ENCODE data around the gene KIF26B.
"Not testable (repeated sequence)": the region's sequence is repeated elsewhere in the genome, so short reads cannot be mapped to it uniquely, and the experiment has no call there.

KIF26B gene

GRCh38 chr1:245332513-245332912 is 177.7 kb downstream of the KIF26B start:
- H3K4me3 ChIP-seq (ENCODE audit: low read depth, low read length), result no peak overlapping the region
- DNase-seq (ENCODE audit: low read depth), result no peak

DNA sequence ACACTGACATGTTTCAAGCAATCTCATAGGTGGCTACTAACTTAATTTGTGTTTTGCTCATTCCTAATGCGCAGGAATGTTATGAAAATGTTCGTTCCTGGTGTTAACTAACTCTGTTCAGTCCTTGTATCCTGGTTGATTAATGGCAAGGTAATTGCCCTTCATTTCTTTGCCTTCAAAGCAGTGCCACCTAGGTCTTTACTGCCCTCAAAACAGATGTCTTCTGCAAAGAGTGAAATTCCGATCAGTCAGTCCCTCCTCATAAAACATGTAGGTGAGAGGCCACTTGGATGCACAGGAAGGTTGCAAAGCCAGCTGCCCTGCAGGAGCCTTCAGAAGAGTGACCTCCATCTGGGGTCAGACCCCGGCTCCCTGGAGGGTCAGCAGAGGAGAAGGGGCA is 179.4 kb downstream of the KIF26B start:
- DNase-seq (ENCODE audit: low read depth), result no peak
- H3K4me3 ChIP-seq (ENCODE audit: low read depth, low read length), result no peak overlapping the region

DNA sequence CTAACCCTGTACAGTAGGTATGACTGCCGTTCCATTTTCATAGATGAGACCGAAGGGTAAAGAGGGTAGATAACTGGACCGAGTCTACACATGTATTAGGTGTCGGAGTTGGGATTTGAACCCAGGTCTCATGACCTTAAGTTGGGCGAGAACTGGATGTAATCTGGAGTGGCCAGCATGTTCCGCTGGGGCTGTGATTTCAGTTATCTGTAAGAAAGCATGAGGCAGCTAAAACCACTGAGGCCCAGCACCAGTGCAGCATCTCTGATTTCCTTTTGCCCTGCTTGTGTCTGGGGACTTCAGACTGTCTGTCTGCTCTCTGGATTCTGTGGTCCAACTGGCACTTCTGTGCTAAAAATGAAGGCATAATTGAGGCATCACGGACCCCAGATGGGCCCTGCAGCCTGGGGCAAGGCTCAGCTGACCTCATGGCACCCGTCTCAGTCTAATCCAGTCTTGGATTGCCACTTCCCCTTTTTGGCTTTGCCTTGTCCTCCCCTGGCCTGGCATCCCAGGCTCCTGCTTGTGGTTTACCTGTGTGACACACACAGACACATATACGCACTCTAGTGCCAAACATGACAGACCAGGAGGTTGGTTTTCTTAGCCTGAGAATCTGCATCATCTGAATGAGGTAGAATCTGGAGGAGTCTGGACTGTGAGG is 180.2 kb downstream of the KIF26B start:
- DNase-seq (ENCODE audit: low read depth), result no peak

DNA sequence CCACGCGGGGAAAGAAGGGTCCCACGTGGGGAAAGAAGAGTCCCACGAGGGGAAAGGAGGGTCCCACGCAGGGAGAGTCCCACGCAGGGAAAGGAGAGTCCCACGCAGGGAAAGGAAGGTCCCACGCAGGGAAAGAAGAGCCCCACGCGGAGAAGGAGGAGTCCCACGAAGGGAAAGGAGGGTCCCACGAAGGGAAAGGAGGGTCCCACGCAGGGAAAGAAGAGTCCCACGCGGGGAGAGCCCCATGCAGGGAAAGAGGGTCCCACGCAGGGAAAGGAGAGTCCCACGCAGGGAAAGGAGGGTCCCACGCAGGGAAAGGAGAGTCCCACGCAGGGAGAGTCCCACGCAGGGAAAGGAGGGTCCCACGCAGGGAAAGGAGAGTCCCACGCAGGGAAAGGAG is 180.9 kb downstream of the KIF26B start:
- DNase-seq (ENCODE audit: low read depth); H3K4me3 ChIP-seq (ENCODE audit: low read depth, low read length): not testable (repeated sequence)

More for the DNA sequence above, 180.2 kb downstream of the KIF26B start:
- no peak overlapping the region for H3K4me3 ChIP-seq (ENCODE audit: low read depth, low read length)

- DNase-seq (ENCODE audit: low read depth), result no peak
- no peak overlapping the region for H3K4me3 ChIP-seq (ENCODE audit: low read depth, low read length)
Observed at GRCh38 chr1:245336149-245336983, 181.6 kb downstream of the KIF26B start.

- not testable (repeated sequence) for H3K4me3 ChIP-seq (ENCODE audit: low read depth, low read length); DNase-seq (ENCODE audit: low read depth)
Observed at GRCh38 chr1:245336984-245337355, 182.2 kb downstream of the KIF26B start.

- DNase-seq (ENCODE audit: low read depth), result no peak
- H3K4me3 ChIP-seq (ENCODE audit: low read depth, low read length), result no peak overlapping the region
Observed at GRCh38 chr1:245337829-245338484, 183.2 kb downstream of the KIF26B start.

DNA sequence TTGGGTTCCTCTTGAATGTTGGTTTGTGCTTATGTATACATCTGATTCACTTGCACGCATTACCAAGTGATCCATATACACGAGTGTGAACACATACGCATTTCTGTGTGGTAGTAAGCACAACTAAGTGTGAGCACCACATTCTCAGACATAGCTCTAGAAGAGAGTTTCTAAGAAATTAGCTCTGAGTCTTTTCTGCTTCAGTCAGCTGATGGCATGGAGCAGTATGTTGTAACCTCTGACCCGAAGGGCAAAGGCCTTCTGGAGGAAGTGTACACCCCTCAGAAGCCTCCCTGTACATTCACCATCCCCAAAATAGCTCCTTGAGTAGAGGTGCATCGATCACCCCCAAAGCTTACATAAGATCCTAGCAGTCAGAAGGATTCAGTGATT is 183.7 kb downstream of the KIF26B start:
- no peak for DNase-seq (ENCODE audit: low read depth)
- H3K4me3 ChIP-seq (ENCODE audit: low read depth, low read length), result no peak overlapping the region

DNA sequence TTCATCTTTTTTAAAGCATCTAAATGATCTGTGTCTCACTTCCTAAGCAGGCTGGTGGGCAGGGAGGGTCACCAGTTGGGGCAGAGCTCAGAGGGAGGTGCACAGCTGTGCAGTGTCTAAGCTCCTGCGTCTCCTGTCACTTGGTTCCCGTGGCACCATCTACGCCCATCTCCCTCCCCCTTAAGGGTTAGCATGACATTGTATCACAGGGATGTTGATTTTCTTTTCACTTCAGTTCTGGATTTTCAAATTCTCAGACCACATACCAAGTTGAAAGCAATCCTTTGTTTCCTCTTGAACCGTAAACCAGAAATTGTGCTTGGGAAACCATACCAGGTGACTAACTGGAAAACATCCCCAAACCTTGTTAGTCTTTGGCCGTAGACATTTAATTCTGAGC is 187.0 kb downstream of the KIF26B start:
- DNase-seq (ENCODE audit: low read depth), result no peak
- no peak overlapping the region for H3K4me3 ChIP-seq (ENCODE audit: low read depth, low read length)

- no peak for DNase-seq (ENCODE audit: low read depth)
- no peak overlapping the region for H3K4me3 ChIP-seq (ENCODE audit: low read depth, low read length)
Observed at GRCh38 chr1:245345191-245345884, 190.6 kb downstream of the KIF26B start.

DNA sequence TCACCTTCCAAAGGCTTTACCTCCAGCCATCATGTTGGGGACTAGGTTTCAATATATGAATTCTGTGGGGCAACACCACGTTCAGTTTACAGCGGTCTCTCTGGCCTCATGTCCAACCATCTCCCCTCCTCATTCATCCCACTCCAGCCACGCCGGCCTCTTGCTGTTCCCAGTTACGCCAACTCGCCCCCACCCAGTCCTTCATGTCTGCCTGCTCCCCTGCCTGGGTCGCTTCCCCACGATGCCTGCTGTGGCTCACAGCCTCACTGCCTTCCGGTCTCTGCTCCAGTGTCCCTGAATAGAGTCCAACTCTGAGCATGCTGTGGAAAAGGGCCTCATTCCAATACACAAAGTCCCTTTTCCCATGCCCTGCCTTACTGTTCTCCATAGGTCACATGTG is 193.8 kb downstream of the KIF26B start:
- no peak for DNase-seq (ENCODE audit: low read depth)
- no peak overlapping the region for H3K4me3 ChIP-seq (ENCODE audit: low read depth, low read length)

GRCh38 chr1:245353411-245353810 is 198.6 kb downstream of the KIF26B start:
- no peak for DNase-seq (ENCODE audit: low read depth)
- H3K4me3 ChIP-seq (ENCODE audit: low read depth, low read length), result no peak overlapping the region

DNA sequence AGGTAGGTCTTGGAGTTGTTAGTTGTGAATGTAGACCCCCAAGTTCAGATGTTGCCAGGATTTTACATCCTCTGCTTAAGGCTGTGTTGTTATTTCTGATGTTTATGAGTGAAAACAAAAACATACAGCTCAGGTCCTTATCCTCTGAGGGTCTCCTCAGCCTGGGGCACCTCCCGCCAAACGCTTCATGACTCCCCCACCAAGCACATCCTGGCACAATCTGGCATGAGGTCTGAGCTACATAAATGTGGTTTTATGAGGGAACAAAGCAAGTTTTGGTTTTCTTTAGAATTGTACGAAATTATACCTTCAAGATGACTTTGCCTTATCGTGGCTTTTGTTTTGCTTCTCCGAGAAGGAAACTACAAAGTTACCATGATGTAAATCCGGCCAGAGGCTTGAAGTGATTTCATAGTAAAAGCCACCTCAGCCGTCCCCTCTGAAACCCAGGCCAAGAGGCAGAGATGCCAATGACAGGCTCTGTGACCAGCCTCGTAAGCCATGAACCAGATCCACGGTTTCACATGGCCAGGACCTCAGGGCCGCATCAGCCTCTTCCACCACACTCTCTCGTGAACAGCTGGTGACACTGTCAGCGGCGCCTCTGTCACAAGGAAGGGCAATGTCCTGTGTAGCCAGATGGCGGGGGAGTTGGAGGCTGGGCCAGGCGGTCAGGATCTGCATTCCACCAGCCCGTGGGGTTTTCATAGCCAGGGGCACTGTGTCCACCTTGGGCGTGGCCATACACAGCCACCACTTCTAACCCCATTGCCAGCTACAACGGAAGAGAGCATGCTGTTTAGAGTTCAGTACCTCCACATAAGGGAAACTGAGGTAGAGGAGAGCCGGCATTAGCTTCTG is 199.4 kb downstream of the KIF26B start:
- H3K4me3 ChIP-seq (ENCODE audit: low read depth, low read length), result no peak overlapping the region
- DNase-seq (ENCODE audit: low read depth), result no peak

- DNase-seq (ENCODE audit: low read depth), result not testable (repeated sequence)
Observed at GRCh38 chr1:245355851-245356630, 201.3 kb downstream of the KIF26B start.

GRCh38 chr1:245356891-245357585 is 202.3 kb downstream of the KIF26B start:
- no peak for DNase-seq (ENCODE audit: low read depth)
- H3K4me3 ChIP-seq (ENCODE audit: low read depth, low read length), result no peak overlapping the region

More at GRCh38 chr1:245355851-245356630, 201.3 kb downstream of the KIF26B start:
- H3K4me3 ChIP-seq (ENCODE audit: low read depth, low read length), result not testable (repeated sequence)

GRCh38 chr1:245359101-245359680 is 204.4 kb downstream of the KIF26B start:
- not testable (repeated sequence) for DNase-seq (ENCODE audit: low read depth); H3K4me3 ChIP-seq (ENCODE audit: low read depth, low read length)

GRCh38 chr1:245361065-245361464 is 206.3 kb downstream of the KIF26B start:
- no peak for DNase-seq (ENCODE audit: low read depth)
- no peak overlapping the region for H3K4me3 ChIP-seq (ENCODE audit: low read depth, low read length)
